Measurements from ENCODE around the gene SDHAF2. TPM values are rescaled to one million over a fixed set of nuclear protein-coding genes. Genes with fewer than 3 reads are reported as not detected.

The SDHAF2 gene
- total and polyA plus RNA-seq, 4 donors, result 25.5 to 46.9 (median 30.2) TPM

GRCh38 chr11:61472868-61473267 is 42.9 kb downstream of the SDHAF2 start:
- DNase-seq (ENCODE audit: low spot score), result no peak
- no peak overlapping the region for H3K27ac ChIP-seq (ENCODE audit: low read depth in 1 of 2, low read length in 2 of 2)
- H3K4me3 ChIP-seq (ENCODE audit: low read depth in 1 of 3, low read length in 3 of 3), result no peak overlapping the region
- no peak overlapping the region for H3K9ac ChIP-seq (ENCODE audit: low read depth in 1 of 2, low read length in 2 of 2)
- 89% methylated on average over 5 of the region's 5 CpGs for WGBS
- no peaks in the 10 kb centered on the region for H3K27me3 ChIP-seq (ENCODE audit: control insufficient read depth in 4 of 4, insufficient read depth in 4 of 4, low read length in 3 of 4)
- no peak for TF ChIP-seq MAX (IDR thresholded peaks at IDR 0.05)
- no peak for TF ChIP-seq RXRA (IDR thresholded peaks at IDR 0.05)
- no peak for TF ChIP-seq HNF4G (IDR thresholded peaks at IDR 0.05)
- no peak for TF ChIP-seq ATF3 (IDR thresholded peaks at IDR 0.05)
- TF ChIP-seq HNF4A (conservative IDR thresholded peaks at IDR 0.05), result no peak
- TF ChIP-seq ZBTB33 (IDR thresholded peaks at IDR 0.05), result no peak
- TF ChIP-seq REST (IDR thresholded peaks at IDR 0.05), result no peak
- no peak for TF ChIP-seq TAF1 (conservative IDR thresholded peaks at IDR 0.05)
- no peak for TF ChIP-seq FOXA2 (IDR thresholded peaks at IDR 0.05)
- TF ChIP-seq SP1 (IDR thresholded peaks at IDR 0.05), result no peak
- no peak for TF ChIP-seq EGR1 (IDR thresholded peaks at IDR 0.05; ENCODE audit: low read depth in 2 of 2)
- no peak for TF ChIP-seq NR2F2 (IDR thresholded peaks at IDR 0.05)
- TF ChIP-seq, protein P1, sequence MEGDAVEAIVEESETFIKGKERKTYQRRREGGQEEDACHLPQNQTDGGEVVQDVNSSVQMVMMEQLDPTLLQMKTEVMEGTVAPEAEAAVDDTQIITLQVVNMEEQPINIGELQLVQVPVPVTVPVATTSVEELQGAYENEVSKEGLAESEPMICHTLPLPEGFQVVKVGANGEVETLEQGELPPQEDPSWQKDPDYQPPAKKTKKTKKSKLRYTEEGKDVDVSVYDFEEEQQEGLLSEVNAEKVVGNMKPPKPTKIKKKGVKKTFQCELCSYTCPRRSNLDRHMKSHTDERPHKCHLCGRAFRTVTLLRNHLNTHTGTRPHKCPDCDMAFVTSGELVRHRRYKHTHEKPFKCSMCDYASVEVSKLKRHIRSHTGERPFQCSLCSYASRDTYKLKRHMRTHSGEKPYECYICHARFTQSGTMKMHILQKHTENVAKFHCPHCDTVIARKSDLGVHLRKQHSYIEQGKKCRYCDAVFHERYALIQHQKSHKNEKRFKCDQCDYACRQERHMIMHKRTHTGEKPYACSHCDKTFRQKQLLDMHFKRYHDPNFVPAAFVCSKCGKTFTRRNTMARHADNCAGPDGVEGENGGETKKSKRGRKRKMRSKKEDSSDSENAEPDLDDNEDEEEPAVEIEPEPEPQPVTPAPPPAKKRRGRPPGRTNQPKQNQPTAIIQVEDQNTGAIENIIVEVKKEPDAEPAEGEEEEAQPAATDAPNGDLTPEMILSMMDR (IDR thresholded peaks at IDR 0.05; ENCODE audit: low read depth, low read length, missing input control), result no peak
- no peak for TF ChIP-seq GABPA (IDR thresholded peaks at IDR 0.05 in 1 of 2, conservative IDR thresholded peaks at IDR 0.05 in 1 of 2)
- TF ChIP-seq RAD21 (IDR thresholded peaks at IDR 0.05), result no peak
- no peak for TF ChIP-seq YY1 (IDR thresholded peaks at IDR 0.05)
- TF ChIP-seq FOXA1 (IDR thresholded peaks at IDR 0.05), result no peak
- TF ChIP-seq JUND (IDR thresholded peaks at IDR 0.05), result no peak
- H3K9me3 ChIP-seq (ENCODE audit: control insufficient read depth in 4 of 4, low read length in 3 of 4), result no peaks in the 10 kb centered on the region
- peaks cover 3 to 9% (median 7%) of the 10 kb centered on the region in 4 donors for H3K4me1 ChIP-seq (ENCODE audit: control insufficient read depth in 4 of 4, insufficient read depth in 4 of 4, low read length in 3 of 4)
- H3K36me3 ChIP-seq (ENCODE audit: control insufficient read depth in 4 of 4, insufficient read depth in 3 of 4, low read depth in 1 of 4, low read length in 3 of 4), result peaks cover 0 to 5% (median 3%) of the 10 kb centered on the region in 4 donors
